ENCODE measurements around the gene LARP1. TPM values are rescaled to one million over a fixed set of nuclear protein-coding genes. Genes with fewer than 3 reads are reported as not detected.
A peak's percentile ranks its signal among the peaks of the same experiment; 100 is the strongest.

Gene LARP1
- total and polyA plus RNA-seq, 2 experiments from 2014 or later = 133 to 302 TPM

GRCh38 chr5:154771383-154771901 is 16.3 kb downstream of the LARP1 start:
- TF ChIP-seq CTCF (conservative IDR thresholded peaks at IDR 0.05; ENCODE audit: low read depth in 2 of 2) = peak in 1 of 2 experiments; percentile 30; a peak in 2 of 4 replicates
- TF ChIP-seq POLR2AphosphoS5 (IDR thresholded peaks at IDR 0.05; ENCODE audit: low read depth) = no peak
- TF ChIP-seq NANOG (IDR thresholded peaks at IDR 0.05; ENCODE audit: borderline replicate concordance) = no peak
- ATAC-seq = peak; percentile 66
- peaks cover 13% of the 10 kb centered on the region for H3K27me3 Mint-ChIP-seq (ENCODE audit: insufficient read depth, low read depth, poor library complexity)
- Histone ChIP-seq H3K36me3 (ENCODE audit: insufficient read depth) (no peaks in the 10 kb centered on the region), H4K20me1 (replicated peaks; ENCODE audit: insufficient read depth) (peaks cover 100% of the 10 kb centered on the region), H3K4me2 (peak overlapping the region; percentile 25; the same call in 1 of the 2 replicates), H2AFZ (no peak overlapping the region), H3K4me3 (no peak overlapping the region), H3K27ac (ENCODE audit: low read depth) (peak overlapping the region; percentile 84; the same call in 1 of the 2 replicates), H3K9me2 (ENCODE audit: insufficient read depth) (no peaks in the 10 kb centered on the region), H3K79me2 (replicated peaks; ENCODE audit: insufficient read depth) (peaks cover 100% of the 10 kb centered on the region), H3K27me3 (ENCODE audit: insufficient read depth) (no peaks in the 10 kb centered on the region), H3F3A (replicated peaks; ENCODE audit: low read depth) (peaks cover 21% of the 10 kb centered on the region), H3K4me1 (ENCODE audit: insufficient read depth) (peaks cover 100% of the 10 kb centered on the region)
- H3K4me3 Mint-ChIP-seq = peak overlapping the region; percentile 16; the same call in 2 of the 3 replicates
- peaks cover 89% of the 10 kb centered on the region for H3K4me1 Mint-ChIP-seq
- DNase-seq (ENCODE audit: low spot score) = peak; percentile 68
- H3K9me3 Mint-ChIP-seq = no peaks in the 10 kb centered on the region
- H3K36me3 Mint-ChIP-seq (ENCODE audit: low read depth) = peaks cover 2% of the 10 kb centered on the region; the same call in 2 of the 3 replicates
- peak overlapping the region; percentile 24; the same call in 1 of the 2 replicates for H3K27ac Mint-ChIP-seq

GRCh38 chr5:154773326-154773725 is 18.1 kb downstream of the LARP1 start:
- peaks cover 100% of the 10 kb centered on the region for H4K20me1 ChIP-seq (replicated peaks; ENCODE audit: insufficient read depth)
- no peak overlapping the region for H3K4me3 ChIP-seq

GRCh38 chr5:154776167-154776566 is 21.0 kb downstream of the LARP1 start:
- Mint-ChIP-seq H3K9me3 (no peaks in the 10 kb centered on the region), H3K4me3 (no peak overlapping the region), H3K4me1 (peaks cover 76% of the 10 kb centered on the region), H3K27ac (peak overlapping the region; percentile 67), H3K36me3 (ENCODE audit: low read depth) (peaks cover 16% of the 10 kb centered on the region; the same call in 2 of the 3 replicates), H3K27me3 (ENCODE audit: insufficient read depth, low read depth, poor library complexity) (peaks cover 12% of the 10 kb centered on the region)
- Histone ChIP-seq H3K4me2 (peak overlapping the region; percentile 65), H3F3A (replicated peaks; ENCODE audit: low read depth) (peaks cover 11% of the 10 kb centered on the region), H3K9me2 (ENCODE audit: insufficient read depth) (no peaks in the 10 kb centered on the region), H3K27me3 (ENCODE audit: insufficient read depth) (no peaks in the 10 kb centered on the region), H3K79me2 (replicated peaks; ENCODE audit: insufficient read depth) (peaks cover 100% of the 10 kb centered on the region), H3K4me1 (ENCODE audit: insufficient read depth) (peaks cover 89% of the 10 kb centered on the region), H3K36me3 (ENCODE audit: insufficient read depth) (no peaks in the 10 kb centered on the region), H4K20me1 (replicated peaks; ENCODE audit: insufficient read depth) (peaks cover 96% of the 10 kb centered on the region), H3K27ac (ENCODE audit: low read depth) (peak overlapping the region; percentile 93), H3K4me3 (no peak overlapping the region), H2AFZ (no peak overlapping the region)
- ATAC-seq = no peak
- DNase-seq (ENCODE audit: low spot score) = no peak
- no peak for TF ChIP-seq ZNF114 (CRISPR knock-in tag; IDR thresholded peaks at IDR 0.05)
- no peak for TF ChIP-seq POLR2AphosphoS5 (IDR thresholded peaks at IDR 0.05; ENCODE audit: low read depth)
- no peak for TF ChIP-seq ZNF462 (CRISPR knock-in tag; IDR thresholded peaks at IDR 0.05)

More at GRCh38 chr5:154773326-154773725, 18.1 kb downstream of the LARP1 start:
- H3K79me2 ChIP-seq (replicated peaks; ENCODE audit: insufficient read depth) = peaks cover 100% of the 10 kb centered on the region
- H3K4me1 ChIP-seq (ENCODE audit: insufficient read depth) = peaks cover 93% of the 10 kb centered on the region
- no peaks in the 10 kb centered on the region for H3K9me3 Mint-ChIP-seq
- peak overlapping the region; percentile 48 for H3K4me2 ChIP-seq
- no peaks in the 10 kb centered on the region for H3K27me3 ChIP-seq (ENCODE audit: insufficient read depth)
- peak overlapping the region; percentile 31; the same call in 2 of the 3 replicates for H3K4me3 Mint-ChIP-seq
- TF ChIP-seq POLR2AphosphoS5 (IDR thresholded peaks at IDR 0.05; ENCODE audit: low read depth) (peak; percentile 19; the same call in 1 of the 2 replicates), EZH2phosphoT487 (IDR thresholded peaks at IDR 0.05; ENCODE audit: unreplicated experiment) (no peak)
- H3K36me3 ChIP-seq (ENCODE audit: insufficient read depth) = no peaks in the 10 kb centered on the region
- DNase-seq (ENCODE audit: low spot score) (no peak), ATAC-seq (no peak)
- H3K36me3 Mint-ChIP-seq (ENCODE audit: low read depth) = peaks cover 4% of the 10 kb centered on the region; the same call in 2 of the 3 replicates
- peaks cover 16% of the 10 kb centered on the region for H3K27me3 Mint-ChIP-seq (ENCODE audit: insufficient read depth, low read depth, poor library complexity)
- no peak overlapping the region for H3K27ac Mint-ChIP-seq
- H2AFZ ChIP-seq = no peak overlapping the region
- H3K4me1 Mint-ChIP-seq = peaks cover 79% of the 10 kb centered on the region
- peaks cover 14% of the 10 kb centered on the region for H3F3A ChIP-seq (replicated peaks; ENCODE audit: low read depth)
- H3K9me2 ChIP-seq (ENCODE audit: insufficient read depth) = no peaks in the 10 kb centered on the region
- peak overlapping the region; percentile 93; the same call in 1 of the 2 replicates for H3K27ac ChIP-seq (ENCODE audit: low read depth)

All from GM23338 (cell line).